Panc1 (cell line): ENCODE data around the gene PLIN5. TPM values are rescaled to one million over a fixed set of nuclear protein-coding genes. Genes with fewer than 3 reads are reported as not detected.
A peak's percentile ranks its signal among the peaks of the same experiment; 100 is the strongest.

Source experiments
- ATAC-seq: fragments of 200-7000 bp; cut with Tn5 transposase; 2 replicates; pipeline ENCODE4 v1.9.1; 2020; ENCODE audit warnings: mild to moderate bottlenecking, moderate library complexity
- BruUV-seq: library from RNA; stranded (reverse); fragments of 400-500 nt; replicated peaks from 2 replicates; lab custom pipeline; 2021; lab: Mats Ljungman, UMichigan
- CTCF ChIA-PET: fragments of 300-600 bp; sonication (Branson Sonifier 250); formaldehyde crosslinking; loops from one replicate; lab custom pipeline; 2022; ENCODE audit warnings: antibody characterized with exemption; lab: Charles Lee
- POLR2A ChIA-PET: fragments of 300-600 bp; sonication (Branson Sonifier 250); formaldehyde crosslinking; loops from one replicate; lab custom pipeline; 2022; ENCODE audit warnings: antibody characterized with exemption; lab: Charles Lee
- DNase-seq: peaks from one replicate; pipeline ENCODE4 v3.0.0-alpha.2; 2010; ENCODE audit warnings: low read depth, low spot score
- H3K27ac ChIP-seq: 2 replicates; pipeline ENCODE4 v1.5.1; 2011; ENCODE audit warnings: mild to moderate bottlenecking, low read length, inconsistent platforms
- H3K27me3 ChIP-seq: fragments of 200-500 bp; sonication (Bioruptor generic); 2 replicates; pipeline ENCODE4 v1.6.0; 2014; ENCODE audit warnings: low read length, inconsistent platforms; ENCODE audit not compliant: control insufficient read depth, insufficient read depth
- H3K36me3 ChIP-seq: fragments of 200-500 bp; sonication (Bioruptor generic); 2 replicates; pipeline ENCODE4 v1.5.1; 2014; ENCODE audit warnings: inconsistent platforms, mild to moderate bottlenecking, low read length, moderate library complexity; ENCODE audit not compliant: control insufficient read depth, insufficient read depth
- H3K4me1 ChIP-seq: 2 replicates; pipeline ENCODE4 v1.5.1; 2011; ENCODE audit warnings: inconsistent platforms, mild to moderate bottlenecking, low read length, moderate library complexity; ENCODE audit not compliant: control insufficient read depth, insufficient read depth
- H3K4me3 ChIP-seq, 2 experiments: 2 replicates each; pipeline ENCODE4 v1.5.1; 2011 to 2012; ENCODE audit warnings: low read depth in 2 of 2, low read length in 2 of 2, mild to moderate bottlenecking in 2 of 2, inconsistent platforms in 1 of 2, moderate library complexity in 1 of 2
- H3K9me3 ChIP-seq: fragments of 200-500 bp; sonication (Bioruptor generic); 2 replicates; pipeline ENCODE4 v1.5.1; 2014; ENCODE audit warnings: low read depth, mild to moderate bottlenecking, inconsistent platforms, low read length, moderate library complexity; ENCODE audit not compliant: control insufficient read depth, insufficient read depth
- POLR2AphosphoS5 ChIP-seq: IDR thresholded peaks from 2 replicates; pipeline ENCODE4 v1.6.1; 2012; ENCODE audit warnings: mild to moderate bottlenecking, low read depth, low read length, moderate library complexity
- SIN3A ChIP-seq: IDR thresholded peaks from 2 replicates; pipeline ENCODE4 v1.6.1; 2012; ENCODE audit warnings: low read depth, mild to moderate bottlenecking, low read length, moderate library complexity, borderline replicate concordance; ENCODE audit not compliant: insufficient read depth
- TCF7L2 ChIP-seq: IDR thresholded peaks from 2 replicates; pipeline ENCODE4 v1.6.1; 2011; ENCODE audit warnings: mild to moderate bottlenecking, low read depth, low read length, inconsistent platforms
- in situ Hi-C: cut with HindIII; loops from 2 replicates; pipeline ENCODE4 v1.10.0; 2016; ENCODE audit warnings: low sequenced_read_pairs, low pct_unique_long_range_greater_than_20kb
- intact Hi-C: fragments of 100-400 bp; cut with micrococcal nuclease; formaldehyde crosslinking; loops from one replicate; pipeline ENCODE4 v1.10.0; 2022; ENCODE audit not compliant: unreplicated experiment
- total RNA-seq: library from RNA; stranded (reverse); gene quantifications from one replicate; pipeline ENCODE4 v1.2.1, GENCODE V29; 2021; ENCODE audit not compliant: unreplicated experiment
- TF ChIP-seq, protein P1 (sequence below), 2 experiments: IDR thresholded peaks; 2 replicates each; pipeline ENCODE4 v1.6.1; 2011 to 2012; ENCODE audit warnings: low read depth in 2 of 2, control low read depth in 1 of 2, low read length in 1 of 2, mild to moderate bottlenecking in 1 of 2, moderate library complexity in 1 of 2; ENCODE audit not compliant: insufficient read depth in 1 of 2
- TF ChIP-seq, protein P2 (sequence below): fragments of 450-650 bp; IDR thresholded peaks from 2 replicates; pipeline ENCODE4 v1.5.1; 2017; ENCODE audit warnings: mild to moderate bottlenecking

The PLIN5 gene
- total RNA-seq, 1 experiment from 2014 or later, result 0.64 TPM

DNA sequence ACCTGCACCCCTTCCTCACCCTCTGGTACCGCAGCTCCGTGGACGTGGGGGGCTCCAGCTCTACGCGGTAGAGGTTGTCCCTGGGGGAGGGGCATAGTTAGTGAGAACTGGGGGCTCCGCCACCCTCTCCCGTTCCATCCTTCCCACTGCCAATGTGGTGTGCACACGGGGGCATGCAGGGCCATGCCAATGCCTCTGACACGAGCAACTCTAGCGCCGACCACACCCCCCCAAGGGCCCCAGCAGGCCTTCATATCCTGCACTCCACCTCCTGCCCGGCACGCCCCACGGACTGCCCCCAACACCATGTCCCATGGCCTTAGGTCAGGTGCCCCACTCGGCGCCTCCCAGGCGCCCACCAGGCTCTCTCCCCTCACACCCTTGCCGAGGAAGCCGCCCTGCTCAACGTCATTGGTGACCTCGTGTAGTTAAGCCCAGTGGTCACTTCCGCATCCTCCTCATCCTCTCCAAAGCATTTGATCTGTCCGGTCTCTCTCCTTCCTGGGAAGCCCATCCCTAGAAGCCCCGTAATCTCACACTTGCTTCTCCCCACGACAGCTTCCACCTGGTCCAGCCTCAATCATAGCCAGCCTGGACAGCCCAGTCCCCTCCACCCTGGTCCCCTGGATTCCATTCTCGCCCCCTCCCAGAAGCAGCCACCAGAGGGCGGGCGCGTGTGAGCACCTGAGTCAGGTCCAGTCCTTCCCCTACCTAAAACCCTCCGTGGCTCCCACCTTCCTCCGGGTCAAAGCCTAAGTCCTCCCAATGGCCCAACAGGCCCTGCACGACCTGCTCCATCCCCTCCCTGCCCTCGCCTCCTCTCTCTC lies 22.3 kb upstream of the PLIN5 start:
- POLR2A ChIA-PET, result no interaction called here
- TF ChIP-seq TCF7L2 (no peak), SIN3A (no peak), POLR2AphosphoS5 (no peak)
- TF ChIP-seq, protein P1, sequence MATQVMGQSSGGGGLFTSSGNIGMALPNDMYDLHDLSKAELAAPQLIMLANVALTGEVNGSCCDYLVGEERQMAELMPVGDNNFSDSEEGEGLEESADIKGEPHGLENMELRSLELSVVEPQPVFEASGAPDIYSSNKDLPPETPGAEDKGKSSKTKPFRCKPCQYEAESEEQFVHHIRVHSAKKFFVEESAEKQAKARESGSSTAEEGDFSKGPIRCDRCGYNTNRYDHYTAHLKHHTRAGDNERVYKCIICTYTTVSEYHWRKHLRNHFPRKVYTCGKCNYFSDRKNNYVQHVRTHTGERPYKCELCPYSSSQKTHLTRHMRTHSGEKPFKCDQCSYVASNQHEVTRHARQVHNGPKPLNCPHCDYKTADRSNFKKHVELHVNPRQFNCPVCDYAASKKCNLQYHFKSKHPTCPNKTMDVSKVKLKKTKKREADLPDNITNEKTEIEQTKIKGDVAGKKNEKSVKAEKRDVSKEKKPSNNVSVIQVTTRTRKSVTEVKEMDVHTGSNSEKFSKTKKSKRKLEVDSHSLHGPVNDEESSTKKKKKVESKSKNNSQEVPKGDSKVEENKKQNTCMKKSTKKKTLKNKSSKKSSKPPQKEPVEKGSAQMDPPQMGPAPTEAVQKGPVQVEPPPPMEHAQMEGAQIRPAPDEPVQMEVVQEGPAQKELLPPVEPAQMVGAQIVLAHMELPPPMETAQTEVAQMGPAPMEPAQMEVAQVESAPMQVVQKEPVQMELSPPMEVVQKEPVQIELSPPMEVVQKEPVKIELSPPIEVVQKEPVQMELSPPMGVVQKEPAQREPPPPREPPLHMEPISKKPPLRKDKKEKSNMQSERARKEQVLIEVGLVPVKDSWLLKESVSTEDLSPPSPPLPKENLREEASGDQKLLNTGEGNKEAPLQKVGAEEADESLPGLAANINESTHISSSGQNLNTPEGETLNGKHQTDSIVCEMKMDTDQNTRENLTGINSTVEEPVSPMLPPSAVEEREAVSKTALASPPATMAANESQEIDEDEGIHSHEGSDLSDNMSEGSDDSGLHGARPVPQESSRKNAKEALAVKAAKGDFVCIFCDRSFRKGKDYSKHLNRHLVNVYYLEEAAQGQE (IDR thresholded peaks at IDR 0.05; ENCODE audit: insufficient read depth in 1 of 2, low read depth in 2 of 2, low read length in 1 of 2), result no peak
- TF ChIP-seq, protein P2, sequence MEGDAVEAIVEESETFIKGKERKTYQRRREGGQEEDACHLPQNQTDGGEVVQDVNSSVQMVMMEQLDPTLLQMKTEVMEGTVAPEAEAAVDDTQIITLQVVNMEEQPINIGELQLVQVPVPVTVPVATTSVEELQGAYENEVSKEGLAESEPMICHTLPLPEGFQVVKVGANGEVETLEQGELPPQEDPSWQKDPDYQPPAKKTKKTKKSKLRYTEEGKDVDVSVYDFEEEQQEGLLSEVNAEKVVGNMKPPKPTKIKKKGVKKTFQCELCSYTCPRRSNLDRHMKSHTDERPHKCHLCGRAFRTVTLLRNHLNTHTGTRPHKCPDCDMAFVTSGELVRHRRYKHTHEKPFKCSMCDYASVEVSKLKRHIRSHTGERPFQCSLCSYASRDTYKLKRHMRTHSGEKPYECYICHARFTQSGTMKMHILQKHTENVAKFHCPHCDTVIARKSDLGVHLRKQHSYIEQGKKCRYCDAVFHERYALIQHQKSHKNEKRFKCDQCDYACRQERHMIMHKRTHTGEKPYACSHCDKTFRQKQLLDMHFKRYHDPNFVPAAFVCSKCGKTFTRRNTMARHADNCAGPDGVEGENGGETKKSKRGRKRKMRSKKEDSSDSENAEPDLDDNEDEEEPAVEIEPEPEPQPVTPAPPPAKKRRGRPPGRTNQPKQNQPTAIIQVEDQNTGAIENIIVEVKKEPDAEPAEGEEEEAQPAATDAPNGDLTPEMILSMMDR, result no peak
- no peak for DNase-seq
- Histone ChIP-seq H3K4me1 (no peaks in the 10 kb centered on the region; the same call in 1 of the 2 replicates), H3K4me3 (no peak overlapping the region), H3K27me3 (no peaks in the 10 kb centered on the region), H3K9me3 (no peaks in the 10 kb centered on the region), H3K36me3 (no peaks in the 10 kb centered on the region), H3K27ac (no peak overlapping the region)
- intact Hi-C loops (no loop called here), in situ Hi-C loops (no loop called here)
- CTCF ChIA-PET, result interaction anchor here (0.8 to 1.0 kb wide), 2 partner anchors 14 to 32 kb away, joined by 3 read pairs; no protein-coding TSS in a partner anchor
- ATAC-seq, result peak; percentile 58
- BruUV-seq, result no TSS peak

DNA sequence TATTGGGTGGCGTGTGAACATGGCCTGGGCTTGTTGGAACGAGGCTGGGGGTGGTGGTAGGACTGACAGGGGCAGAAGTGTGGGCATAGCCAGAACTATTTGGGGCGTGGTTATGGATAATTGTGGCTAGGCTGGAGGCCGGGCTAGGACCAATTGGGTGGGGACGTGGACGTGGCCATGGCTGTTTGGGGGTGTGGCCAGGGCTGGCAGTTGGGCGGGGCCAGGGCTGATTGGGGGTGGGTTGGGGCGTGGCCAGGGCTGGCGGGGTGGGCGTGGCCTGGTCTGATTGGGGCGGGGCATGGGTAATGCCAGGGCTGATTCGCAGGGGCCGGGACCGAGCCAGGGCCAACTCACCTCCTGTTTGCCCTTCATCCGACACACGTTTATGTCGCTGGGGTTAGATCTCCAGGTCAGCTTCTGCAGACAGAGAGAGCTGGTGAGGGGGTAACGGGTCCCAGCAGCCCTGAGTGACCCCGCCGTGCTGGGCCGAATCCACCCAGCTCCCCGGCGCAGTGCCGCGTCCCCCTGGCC lies 21.6 kb upstream of the PLIN5 start:
- no peaks in the 10 kb centered on the region for H3K36me3 ChIP-seq
- H3K27me3 ChIP-seq, result no peaks in the 10 kb centered on the region
- no TSS peak for BruUV-seq
- H3K27ac ChIP-seq, result no peak overlapping the region
- in situ Hi-C loops, result no loop called here
- DNase-seq (no peak), ATAC-seq (peak; percentile 81)
- CTCF ChIA-PET, result interaction anchor here (0.6 to 1.0 kb wide), 3 partner anchors 15 to 86 kb away, joined by 3 to 5 read pairs (median 3); no protein-coding TSS in a partner anchor
- POLR2A ChIA-PET, result no interaction called here
- intact Hi-C loops, result no loop called here
- H3K9me3 ChIP-seq, result no peaks in the 10 kb centered on the region
- TF ChIP-seq SIN3A (no peak), TCF7L2 (no peak), POLR2AphosphoS5 (no peak)
- TF ChIP-seq, protein P2, result no peak
- TF ChIP-seq, protein P1 (IDR thresholded peaks at IDR 0.05; ENCODE audit: insufficient read depth in 1 of 2, low read depth in 2 of 2, low read length in 1 of 2), result no peak
- H3K4me1 ChIP-seq, result no peaks in the 10 kb centered on the region; the same call in 1 of the 2 replicates
- 0 out of 4 replicates have a peak overlapping the region, but pooled peaks of 1 of the 2 experiments have one; percentile 23 for H3K4me3 ChIP-seq
